SH-SY5Y (cell line): ENCODE results near the gene SMC6.

Source experiments
- GATA2 ChIP-seq: IDR thresholded peaks from 2 replicates; pipeline ENCODE4 v1.6.1; 2011; ENCODE audit warnings: mild to moderate bottlenecking, low read depth, low read length
- GATA3 ChIP-seq: IDR thresholded peaks from 2 replicates; pipeline ENCODE4 v1.6.1; 2011; ENCODE audit warnings: low read depth, mild to moderate bottlenecking, low read length, moderate library complexity

The SMC6 gene

GRCh38 chr2:17616405-17616804 is 137.2 kb downstream of the SMC6 start:
- no peak for TF ChIP-seq GATA3
- no peak for TF ChIP-seq GATA2

GRCh38 chr2:17615728-17616351 is 137.8 kb downstream of the SMC6 start:
- no peak for TF ChIP-seq GATA3
- no peak for TF ChIP-seq GATA2

GRCh38 chr2:17615147-17615546 is 138.5 kb downstream of the SMC6 start:
- TF ChIP-seq GATA2 (no peak), GATA3 (no peak)

GRCh38 chr2:17614174-17614930 is 139.3 kb downstream of the SMC6 start:
- no peak for TF ChIP-seq GATA3
- no peak for TF ChIP-seq GATA2
